ENCODE measurements around the gene FRMPD4. TPM values are rescaled to one million over a fixed set of nuclear protein-coding genes. Genes with fewer than 3 reads are reported as not detected.

FRMPD4 gene
- total RNA-seq, 1 experiment from 2014 or later, result 0.24 TPM

DNA sequence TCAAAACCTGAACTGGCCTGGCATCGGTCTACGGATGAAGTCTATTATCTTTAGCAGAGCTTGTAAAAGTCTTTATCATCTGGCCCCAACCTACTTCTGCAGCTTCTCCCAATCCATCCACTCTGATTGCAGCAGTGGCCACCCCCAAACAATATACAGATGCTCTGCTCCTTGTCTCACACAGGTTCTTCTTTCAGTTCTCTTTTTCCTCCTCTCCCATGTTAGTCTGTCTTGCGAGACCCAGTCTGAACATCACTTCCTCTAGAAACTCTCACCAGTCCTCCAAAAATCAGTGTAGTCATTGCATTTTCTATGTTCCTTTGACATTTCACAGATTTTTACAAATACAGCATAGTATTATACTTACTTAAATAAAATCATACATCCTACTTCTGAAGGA lies 163.0 kb downstream of the FRMPD4 start:
- Histone ChIP-seq H4K5ac (ENCODE audit: insufficient read length, low read depth, low read length) (no peak overlapping the region), H3K9ac (ENCODE audit: extremely low read depth, insufficient read length, low read length) (no peak overlapping the region), H4K8ac (replicated peaks; ENCODE audit: insufficient read length, low read depth, low read length) (no peak overlapping the region), H3K4ac (ENCODE audit: low read depth, low read length) (no peak overlapping the region), H2BK5ac (ENCODE audit: insufficient read length, low read length) (no peak overlapping the region), H4K91ac (ENCODE audit: insufficient read length, low read depth, low read length) (no peak overlapping the region), H2BK20ac (ENCODE audit: low read depth, low read length, poor library complexity, severe bottlenecking) (no peak overlapping the region), H3K79me2 (ENCODE audit: insufficient read depth, low read length) (no peaks in the 10 kb centered on the region), H3K14ac (ENCODE audit: insufficient read depth, low read length) (no peak overlapping the region), H2BK15ac (ENCODE audit: low read depth, low read length) (no peak overlapping the region), H3K9me3 (ENCODE audit: control insufficient read depth, low read depth, low read length) (no peaks in the 10 kb centered on the region), H3K56ac (ENCODE audit: insufficient read length, low read depth, low read length) (no peak overlapping the region), H2BK12ac (ENCODE audit: insufficient read length, low read depth, low read length) (no peak overlapping the region), H3K23me2 (ENCODE audit: insufficient read length, low read depth, low read length, poor library complexity, severe bottlenecking) (no peaks in the 10 kb centered on the region), H3K79me1 (ENCODE audit: insufficient read depth, low read depth, low read length, poor library complexity, severe bottlenecking) (no peaks in the 10 kb centered on the region), H3T11ph (ENCODE audit: low read length) (no peak overlapping the region), H2AFZ (ENCODE audit: low read length) (no peak overlapping the region), H3K23ac (ENCODE audit: insufficient read length, low read depth, low read length) (no peak overlapping the region), H3K4me1 (ENCODE audit: insufficient read depth, low read length) (no peaks in the 10 kb centered on the region), H3K27me3 (ENCODE audit: insufficient read depth, low read length) (no peaks in the 10 kb centered on the region), H3K18ac (ENCODE audit: insufficient read length, low read depth, low read length) (no peak overlapping the region), H3K27ac (ENCODE audit: insufficient read length, low read depth, low read length) (no peak overlapping the region), H4K20me1 (ENCODE audit: control insufficient read depth, insufficient read depth, insufficient read length) (no peaks in the 10 kb centered on the region), H2AK5ac (ENCODE audit: insufficient read length, low read length) (no peak overlapping the region), H2BK120ac (ENCODE audit: low read depth, low read length, poor library complexity, severe bottlenecking) (no peak overlapping the region), H3K4me2 (ENCODE audit: insufficient read depth, insufficient read length, low read length) (no peak overlapping the region)
- no peak for DNase-seq
- H3K4me3 Mint-ChIP-seq, result no peak overlapping the region
- H3K36me3 Mint-ChIP-seq (ENCODE audit: insufficient read depth in 1 of 3, low read depth in 3 of 3), result peaks cover 0 to 4% (median 0%) of the 10 kb centered on the region in 3 experiments; a peak in 3 of 7 replicates
- H3K4me1 Mint-ChIP-seq, result no peaks in the 10 kb centered on the region
- WGBS (ENCODE audit: extremely low coverage, insufficient read length, low lambda C conversion rate), result no CpG with 5 or more reads among the region's 3 CpGs
- peaks cover 59 to 60% of the 10 kb centered on the region in 2 experiments for H3K9me3 Mint-ChIP-seq
- TF ChIP-seq, protein P1, sequence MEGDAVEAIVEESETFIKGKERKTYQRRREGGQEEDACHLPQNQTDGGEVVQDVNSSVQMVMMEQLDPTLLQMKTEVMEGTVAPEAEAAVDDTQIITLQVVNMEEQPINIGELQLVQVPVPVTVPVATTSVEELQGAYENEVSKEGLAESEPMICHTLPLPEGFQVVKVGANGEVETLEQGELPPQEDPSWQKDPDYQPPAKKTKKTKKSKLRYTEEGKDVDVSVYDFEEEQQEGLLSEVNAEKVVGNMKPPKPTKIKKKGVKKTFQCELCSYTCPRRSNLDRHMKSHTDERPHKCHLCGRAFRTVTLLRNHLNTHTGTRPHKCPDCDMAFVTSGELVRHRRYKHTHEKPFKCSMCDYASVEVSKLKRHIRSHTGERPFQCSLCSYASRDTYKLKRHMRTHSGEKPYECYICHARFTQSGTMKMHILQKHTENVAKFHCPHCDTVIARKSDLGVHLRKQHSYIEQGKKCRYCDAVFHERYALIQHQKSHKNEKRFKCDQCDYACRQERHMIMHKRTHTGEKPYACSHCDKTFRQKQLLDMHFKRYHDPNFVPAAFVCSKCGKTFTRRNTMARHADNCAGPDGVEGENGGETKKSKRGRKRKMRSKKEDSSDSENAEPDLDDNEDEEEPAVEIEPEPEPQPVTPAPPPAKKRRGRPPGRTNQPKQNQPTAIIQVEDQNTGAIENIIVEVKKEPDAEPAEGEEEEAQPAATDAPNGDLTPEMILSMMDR (conservative IDR thresholded peaks at IDR 0.05), result no peak
- peaks cover 3% of the 10 kb centered on the region; the same call in 1 of the 2 replicates for H3K27me3 Mint-ChIP-seq (ENCODE audit: low read depth)
- no peak overlapping the region for H3K27ac Mint-ChIP-seq

Measured in H9 (cell line).